GM12878 (cell line): Measurements from ENCODE around the gene BLTP3B.

ENCODE experiments used
- BHLHE40 ChIP-seq, 2 experiments: fragments of 450-650 bp in 1 of 2; IDR thresholded peaks; 2 replicates each; pipeline ENCODE4 v1.6.1; 2011 to 2017; ENCODE audit warnings: low read depth in 2 of 2, borderline replicate concordance in 1 of 2, improper control_type of control experiment in 1 of 2, low read length in 1 of 2, mild to moderate bottlenecking in 1 of 2
- DPF2 ChIP-seq: fragments of 450-650 bp; IDR thresholded peaks from 2 replicates; pipeline ENCODE4 v1.6.1; 2017; ENCODE audit warnings: mild to moderate bottlenecking
- NFYA ChIP-seq: IDR thresholded peaks from 2 replicates; pipeline ENCODE4 v1.6.1; 2011; ENCODE audit warnings: low read depth, mild to moderate bottlenecking, low read length, improper control_type of control experiment, borderline replicate concordance
- POLR2A ChIP-seq: IDR thresholded peaks from 2 replicates; pipeline ENCODE4 v1.6.1; 2011; ENCODE audit warnings: low read depth, mild to moderate bottlenecking, low read length
- POLR2AphosphoS2 ChIP-seq: IDR thresholded peaks from 2 replicates; pipeline ENCODE4 v1.6.1; 2011; ENCODE audit warnings: low read depth, mild to moderate bottlenecking, low read length, improper control_type of control experiment, moderate library complexity
- SPI1 ChIP-seq: IDR thresholded peaks from 2 replicates; pipeline ENCODE4 v1.6.1; 2011; ENCODE audit warnings: low read depth, mild to moderate bottlenecking, low read length, moderate library complexity, borderline replicate concordance; ENCODE audit not compliant: insufficient read depth
- TF ChIP-seq, protein P1 (sequence below): IDR thresholded peaks from 2 replicates; pipeline ENCODE4 v1.6.1; 2012; ENCODE audit warnings: mild to moderate bottlenecking, low read depth, low read length
- TF ChIP-seq, protein P2 (sequence below), 3 experiments: IDR thresholded peaks in 2 of 3; conservative IDR thresholded peaks in 1 of 3; 2 replicates each; pipeline ENCODE4 v1.5.1; 2011; ENCODE audit warnings: low read depth in 3 of 3, low read length in 3 of 3, mild to moderate bottlenecking in 3 of 3, control low read depth in 2 of 3, moderate library complexity in 2 of 3, inconsistent platforms in 1 of 3, mixed read lengths in 1 of 3; ENCODE audit not compliant: control insufficient read depth in 2 of 3, insufficient read depth in 1 of 3; ENCODE audit errors: extremely low read depth in 1 of 3
- TF ChIP-seq, protein P3 (sequence below): IDR thresholded peaks from 2 replicates; pipeline ENCODE4 v1.6.1; 2011; ENCODE audit warnings: low read depth, mild to moderate bottlenecking, low read length, moderate library complexity, borderline replicate concordance; ENCODE audit errors: extremely low read depth
- TF ChIP-seq, protein P4 (sequence below): fragments of 150-350 bp; IDR thresholded peaks from 2 replicates; pipeline ENCODE4 v1.6.1; 2016; ENCODE audit warnings: low read depth, low read length
- TF ChIP-seq, protein P5 (sequence below): fragments of 450-650 bp; IDR thresholded peaks from 2 replicates; pipeline ENCODE4 v1.6.1; 2016; ENCODE audit warnings: mild to moderate bottlenecking, moderate library complexity, borderline replicate concordance

DNA sequence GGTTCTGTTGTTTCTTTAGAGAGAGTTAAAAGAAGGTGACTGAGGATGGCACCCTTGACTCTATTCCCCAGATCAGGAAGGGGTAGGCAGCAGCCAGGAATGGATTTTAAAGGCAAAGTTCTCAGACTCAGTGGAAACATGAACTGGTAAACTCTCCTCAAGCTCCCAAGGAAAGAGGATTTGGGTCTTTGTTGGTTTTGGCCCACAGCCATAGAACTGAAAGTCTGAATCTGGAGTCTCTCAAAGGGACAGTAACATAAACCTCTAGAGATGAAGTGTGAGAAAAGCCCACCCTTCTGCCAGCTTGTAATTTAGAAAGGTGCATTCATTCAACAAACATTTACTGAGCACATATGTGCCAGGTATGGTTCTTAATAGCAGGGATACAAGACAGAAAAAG, 28.6 kb upstream of the BLTP3B start:
- TF ChIP-seq SPI1 (no peak), POLR2AphosphoS2 (no peak), NFYA (no peak), BHLHE40 (IDR thresholded peaks at IDR 0.05; ENCODE audit: borderline replicate concordance in 1 of 2, low read depth in 2 of 2, low read length in 1 of 2) (no peak), DPF2 (no peak), POLR2A (no peak)
- TF ChIP-seq, protein P1, sequence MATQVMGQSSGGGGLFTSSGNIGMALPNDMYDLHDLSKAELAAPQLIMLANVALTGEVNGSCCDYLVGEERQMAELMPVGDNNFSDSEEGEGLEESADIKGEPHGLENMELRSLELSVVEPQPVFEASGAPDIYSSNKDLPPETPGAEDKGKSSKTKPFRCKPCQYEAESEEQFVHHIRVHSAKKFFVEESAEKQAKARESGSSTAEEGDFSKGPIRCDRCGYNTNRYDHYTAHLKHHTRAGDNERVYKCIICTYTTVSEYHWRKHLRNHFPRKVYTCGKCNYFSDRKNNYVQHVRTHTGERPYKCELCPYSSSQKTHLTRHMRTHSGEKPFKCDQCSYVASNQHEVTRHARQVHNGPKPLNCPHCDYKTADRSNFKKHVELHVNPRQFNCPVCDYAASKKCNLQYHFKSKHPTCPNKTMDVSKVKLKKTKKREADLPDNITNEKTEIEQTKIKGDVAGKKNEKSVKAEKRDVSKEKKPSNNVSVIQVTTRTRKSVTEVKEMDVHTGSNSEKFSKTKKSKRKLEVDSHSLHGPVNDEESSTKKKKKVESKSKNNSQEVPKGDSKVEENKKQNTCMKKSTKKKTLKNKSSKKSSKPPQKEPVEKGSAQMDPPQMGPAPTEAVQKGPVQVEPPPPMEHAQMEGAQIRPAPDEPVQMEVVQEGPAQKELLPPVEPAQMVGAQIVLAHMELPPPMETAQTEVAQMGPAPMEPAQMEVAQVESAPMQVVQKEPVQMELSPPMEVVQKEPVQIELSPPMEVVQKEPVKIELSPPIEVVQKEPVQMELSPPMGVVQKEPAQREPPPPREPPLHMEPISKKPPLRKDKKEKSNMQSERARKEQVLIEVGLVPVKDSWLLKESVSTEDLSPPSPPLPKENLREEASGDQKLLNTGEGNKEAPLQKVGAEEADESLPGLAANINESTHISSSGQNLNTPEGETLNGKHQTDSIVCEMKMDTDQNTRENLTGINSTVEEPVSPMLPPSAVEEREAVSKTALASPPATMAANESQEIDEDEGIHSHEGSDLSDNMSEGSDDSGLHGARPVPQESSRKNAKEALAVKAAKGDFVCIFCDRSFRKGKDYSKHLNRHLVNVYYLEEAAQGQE = no peak
- TF ChIP-seq, protein P2, sequence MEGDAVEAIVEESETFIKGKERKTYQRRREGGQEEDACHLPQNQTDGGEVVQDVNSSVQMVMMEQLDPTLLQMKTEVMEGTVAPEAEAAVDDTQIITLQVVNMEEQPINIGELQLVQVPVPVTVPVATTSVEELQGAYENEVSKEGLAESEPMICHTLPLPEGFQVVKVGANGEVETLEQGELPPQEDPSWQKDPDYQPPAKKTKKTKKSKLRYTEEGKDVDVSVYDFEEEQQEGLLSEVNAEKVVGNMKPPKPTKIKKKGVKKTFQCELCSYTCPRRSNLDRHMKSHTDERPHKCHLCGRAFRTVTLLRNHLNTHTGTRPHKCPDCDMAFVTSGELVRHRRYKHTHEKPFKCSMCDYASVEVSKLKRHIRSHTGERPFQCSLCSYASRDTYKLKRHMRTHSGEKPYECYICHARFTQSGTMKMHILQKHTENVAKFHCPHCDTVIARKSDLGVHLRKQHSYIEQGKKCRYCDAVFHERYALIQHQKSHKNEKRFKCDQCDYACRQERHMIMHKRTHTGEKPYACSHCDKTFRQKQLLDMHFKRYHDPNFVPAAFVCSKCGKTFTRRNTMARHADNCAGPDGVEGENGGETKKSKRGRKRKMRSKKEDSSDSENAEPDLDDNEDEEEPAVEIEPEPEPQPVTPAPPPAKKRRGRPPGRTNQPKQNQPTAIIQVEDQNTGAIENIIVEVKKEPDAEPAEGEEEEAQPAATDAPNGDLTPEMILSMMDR (IDR thresholded peaks at IDR 0.05 in 2 of 3, conservative IDR thresholded peaks at IDR 0.05 in 1 of 3; ENCODE audit: control insufficient read depth in 2 of 3, extremely low read depth in 1 of 3, insufficient read depth in 1 of 3, low read depth in 3 of 3, low read length in 3 of 3) = no peak
- TF ChIP-seq, protein P3, sequence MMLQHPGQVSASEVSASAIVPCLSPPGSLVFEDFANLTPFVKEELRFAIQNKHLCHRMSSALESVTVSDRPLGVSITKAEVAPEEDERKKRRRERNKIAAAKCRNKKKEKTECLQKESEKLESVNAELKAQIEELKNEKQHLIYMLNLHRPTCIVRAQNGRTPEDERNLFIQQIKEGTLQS = no peak
- TF ChIP-seq, protein P4, sequence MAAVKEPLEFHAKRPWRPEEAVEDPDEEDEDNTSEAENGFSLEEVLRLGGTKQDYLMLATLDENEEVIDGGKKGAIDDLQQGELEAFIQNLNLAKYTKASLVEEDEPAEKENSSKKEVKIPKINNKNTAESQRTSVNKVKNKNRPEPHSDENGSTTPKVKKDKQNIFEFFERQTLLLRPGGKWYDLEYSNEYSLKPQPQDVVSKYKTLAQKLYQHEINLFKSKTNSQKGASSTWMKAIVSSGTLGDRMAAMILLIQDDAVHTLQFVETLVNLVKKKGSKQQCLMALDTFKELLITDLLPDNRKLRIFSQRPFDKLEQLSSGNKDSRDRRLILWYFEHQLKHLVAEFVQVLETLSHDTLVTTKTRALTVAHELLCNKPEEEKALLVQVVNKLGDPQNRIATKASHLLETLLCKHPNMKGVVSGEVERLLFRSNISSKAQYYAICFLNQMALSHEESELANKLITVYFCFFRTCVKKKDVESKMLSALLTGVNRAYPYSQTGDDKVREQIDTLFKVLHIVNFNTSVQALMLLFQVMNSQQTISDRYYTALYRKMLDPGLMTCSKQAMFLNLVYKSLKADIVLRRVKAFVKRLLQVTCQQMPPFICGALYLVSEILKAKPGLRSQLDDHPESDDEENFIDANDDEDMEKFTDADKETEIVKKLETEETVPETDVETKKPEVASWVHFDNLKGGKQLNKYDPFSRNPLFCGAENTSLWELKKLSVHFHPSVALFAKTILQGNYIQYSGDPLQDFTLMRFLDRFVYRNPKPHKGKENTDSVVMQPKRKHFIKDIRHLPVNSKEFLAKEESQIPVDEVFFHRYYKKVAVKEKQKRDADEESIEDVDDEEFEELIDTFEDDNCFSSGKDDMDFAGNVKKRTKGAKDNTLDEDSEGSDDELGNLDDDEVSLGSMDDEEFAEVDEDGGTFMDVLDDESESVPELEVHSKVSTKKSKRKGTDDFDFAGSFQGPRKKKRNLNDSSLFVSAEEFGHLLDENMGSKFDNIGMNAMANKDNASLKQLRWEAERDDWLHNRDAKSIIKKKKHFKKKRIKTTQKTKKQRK = no peak
- TF ChIP-seq, protein P5, sequence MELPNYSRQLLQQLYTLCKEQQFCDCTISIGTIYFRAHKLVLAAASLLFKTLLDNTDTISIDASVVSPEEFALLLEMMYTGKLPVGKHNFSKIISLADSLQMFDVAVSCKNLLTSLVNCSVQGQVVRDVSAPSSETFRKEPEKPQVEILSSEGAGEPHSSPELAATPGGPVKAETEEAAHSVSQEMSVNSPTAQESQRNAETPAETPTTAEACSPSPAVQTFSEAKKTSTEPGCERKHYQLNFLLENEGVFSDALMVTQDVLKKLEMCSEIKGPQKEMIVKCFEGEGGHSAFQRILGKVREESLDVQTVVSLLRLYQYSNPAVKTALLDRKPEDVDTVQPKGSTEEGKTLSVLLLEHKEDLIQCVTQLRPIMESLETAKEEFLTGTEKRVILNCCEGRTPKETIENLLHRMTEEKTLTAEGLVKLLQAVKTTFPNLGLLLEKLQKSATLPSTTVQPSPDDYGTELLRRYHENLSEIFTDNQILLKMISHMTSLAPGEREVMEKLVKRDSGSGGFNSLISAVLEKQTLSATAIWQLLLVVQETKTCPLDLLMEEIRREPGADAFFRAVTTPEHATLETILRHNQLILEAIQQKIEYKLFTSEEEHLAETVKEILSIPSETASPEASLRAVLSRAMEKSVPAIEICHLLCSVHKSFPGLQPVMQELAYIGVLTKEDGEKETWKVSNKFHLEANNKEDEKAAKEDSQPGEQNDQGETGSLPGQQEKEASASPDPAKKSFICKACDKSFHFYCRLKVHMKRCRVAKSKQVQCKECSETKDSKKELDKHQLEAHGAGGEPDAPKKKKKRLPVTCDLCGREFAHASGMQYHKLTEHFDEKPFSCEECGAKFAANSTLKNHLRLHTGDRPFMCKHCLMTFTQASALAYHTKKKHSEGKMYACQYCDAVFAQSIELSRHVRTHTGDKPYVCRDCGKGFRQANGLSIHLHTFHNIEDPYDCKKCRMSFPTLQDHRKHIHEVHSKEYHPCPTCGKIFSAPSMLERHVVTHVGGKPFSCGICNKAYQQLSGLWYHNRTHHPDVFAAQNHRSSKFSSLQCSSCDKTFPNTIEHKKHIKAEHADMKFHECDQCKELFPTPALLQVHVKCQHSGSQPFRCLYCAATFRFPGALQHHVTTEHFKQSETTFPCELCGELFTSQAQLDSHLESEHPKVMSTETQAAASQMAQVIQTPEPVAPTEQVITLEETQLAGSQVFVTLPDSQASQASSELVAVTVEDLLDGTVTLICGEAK = no peak
